Type B pancreatic cell (in vitro differentiated cells): ENCODE measurements around the gene FMNL1. TPM values are rescaled to one million over a fixed set of nuclear protein-coding genes. Genes with fewer than 3 reads are reported as not detected.
A peak's percentile ranks its signal among the peaks of the same experiment; 100 is the strongest.
"Not testable (repeated sequence)": the region's sequence is repeated elsewhere in the genome, so short reads cannot be mapped to it uniquely, and the experiment has no call there.

Source experiments
- DNase-seq: peaks from one replicate; pipeline ENCODE4 v3.0.0; 2021; ENCODE audit warnings: mixed read lengths; ENCODE audit not compliant: unreplicated experiment; ENCODE audit errors: extremely low spot score
- H3K27ac Mint-ChIP-seq: 2 replicates; pipeline ENCODE4 v1.8.0; 2021; ENCODE audit warnings: mild to moderate bottlenecking, mixed read lengths
- H3K27me3 Mint-ChIP-seq: 2 replicates; pipeline ENCODE4 v1.8.0; 2021; ENCODE audit warnings: mixed read lengths
- H3K36me3 Mint-ChIP-seq: 2 replicates; pipeline ENCODE4 v1.8.0; 2021; ENCODE audit warnings: mixed read lengths
- H3K4me1 Mint-ChIP-seq: one replicate; pipeline ENCODE4 v1.8.0; 2021; ENCODE audit warnings: mixed read lengths; ENCODE audit not compliant: unreplicated experiment
- H3K4me3 Mint-ChIP-seq: 2 replicates; pipeline ENCODE4 v1.8.0; 2021; ENCODE audit warnings: mild to moderate bottlenecking, mixed read lengths
- H3K9me3 Mint-ChIP-seq: 2 replicates; pipeline ENCODE4 v1.8.0; 2021; ENCODE audit warnings: mixed read lengths
- total RNA-seq: library from RNA; stranded (reverse); gene quantifications from 2 replicates; pipeline ENCODE4 v1.2.1, GENCODE V29; 2021; ENCODE audit warnings: low replicate concordance
- TF ChIP-seq, protein P1 (sequence below): fragments of 200-600 bp; sonication (generic); conservative IDR thresholded peaks from 2 replicates; pipeline ENCODE4 v1.5.0; 2021; ENCODE audit warnings: antibody characterized with exemption, mild to moderate bottlenecking

FMNL1 gene
- total RNA-seq, 1 donor from 2014 or later, result 1.9 TPM

DNA sequence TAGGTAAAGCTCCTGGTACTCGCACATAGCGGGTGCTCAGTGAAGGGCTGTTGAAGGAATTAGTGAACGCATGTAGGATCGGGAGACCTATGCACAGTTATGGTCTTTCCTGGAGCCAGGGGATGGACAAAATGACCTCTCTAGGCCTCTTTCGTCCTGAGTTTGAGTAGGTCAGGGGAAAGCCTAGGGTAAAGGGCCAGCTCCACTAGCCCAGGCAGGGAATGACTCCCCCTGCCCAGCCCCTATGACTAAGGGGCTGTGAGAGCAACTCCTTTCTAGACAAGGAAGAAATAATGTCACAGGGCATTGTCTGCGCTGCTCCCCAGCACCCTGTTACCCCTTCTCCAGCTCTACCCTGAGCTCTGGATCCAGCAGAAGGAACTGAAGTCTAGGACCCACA, 24.6 kb upstream of the FMNL1 start:
- H3K4me3 Mint-ChIP-seq, result no peak overlapping the region
- H3K27ac Mint-ChIP-seq, result peak overlapping the region; percentile 48
- TF ChIP-seq, protein P1, sequence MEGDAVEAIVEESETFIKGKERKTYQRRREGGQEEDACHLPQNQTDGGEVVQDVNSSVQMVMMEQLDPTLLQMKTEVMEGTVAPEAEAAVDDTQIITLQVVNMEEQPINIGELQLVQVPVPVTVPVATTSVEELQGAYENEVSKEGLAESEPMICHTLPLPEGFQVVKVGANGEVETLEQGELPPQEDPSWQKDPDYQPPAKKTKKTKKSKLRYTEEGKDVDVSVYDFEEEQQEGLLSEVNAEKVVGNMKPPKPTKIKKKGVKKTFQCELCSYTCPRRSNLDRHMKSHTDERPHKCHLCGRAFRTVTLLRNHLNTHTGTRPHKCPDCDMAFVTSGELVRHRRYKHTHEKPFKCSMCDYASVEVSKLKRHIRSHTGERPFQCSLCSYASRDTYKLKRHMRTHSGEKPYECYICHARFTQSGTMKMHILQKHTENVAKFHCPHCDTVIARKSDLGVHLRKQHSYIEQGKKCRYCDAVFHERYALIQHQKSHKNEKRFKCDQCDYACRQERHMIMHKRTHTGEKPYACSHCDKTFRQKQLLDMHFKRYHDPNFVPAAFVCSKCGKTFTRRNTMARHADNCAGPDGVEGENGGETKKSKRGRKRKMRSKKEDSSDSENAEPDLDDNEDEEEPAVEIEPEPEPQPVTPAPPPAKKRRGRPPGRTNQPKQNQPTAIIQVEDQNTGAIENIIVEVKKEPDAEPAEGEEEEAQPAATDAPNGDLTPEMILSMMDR, result no peak
- H3K27me3 Mint-ChIP-seq, result no peaks in the 10 kb centered on the region
- H3K4me1 Mint-ChIP-seq, result peaks cover 10% of the 10 kb centered on the region
- no peak for DNase-seq
- no peaks in the 10 kb centered on the region for H3K36me3 Mint-ChIP-seq
- H3K9me3 Mint-ChIP-seq, result no peaks in the 10 kb centered on the region

DNA sequence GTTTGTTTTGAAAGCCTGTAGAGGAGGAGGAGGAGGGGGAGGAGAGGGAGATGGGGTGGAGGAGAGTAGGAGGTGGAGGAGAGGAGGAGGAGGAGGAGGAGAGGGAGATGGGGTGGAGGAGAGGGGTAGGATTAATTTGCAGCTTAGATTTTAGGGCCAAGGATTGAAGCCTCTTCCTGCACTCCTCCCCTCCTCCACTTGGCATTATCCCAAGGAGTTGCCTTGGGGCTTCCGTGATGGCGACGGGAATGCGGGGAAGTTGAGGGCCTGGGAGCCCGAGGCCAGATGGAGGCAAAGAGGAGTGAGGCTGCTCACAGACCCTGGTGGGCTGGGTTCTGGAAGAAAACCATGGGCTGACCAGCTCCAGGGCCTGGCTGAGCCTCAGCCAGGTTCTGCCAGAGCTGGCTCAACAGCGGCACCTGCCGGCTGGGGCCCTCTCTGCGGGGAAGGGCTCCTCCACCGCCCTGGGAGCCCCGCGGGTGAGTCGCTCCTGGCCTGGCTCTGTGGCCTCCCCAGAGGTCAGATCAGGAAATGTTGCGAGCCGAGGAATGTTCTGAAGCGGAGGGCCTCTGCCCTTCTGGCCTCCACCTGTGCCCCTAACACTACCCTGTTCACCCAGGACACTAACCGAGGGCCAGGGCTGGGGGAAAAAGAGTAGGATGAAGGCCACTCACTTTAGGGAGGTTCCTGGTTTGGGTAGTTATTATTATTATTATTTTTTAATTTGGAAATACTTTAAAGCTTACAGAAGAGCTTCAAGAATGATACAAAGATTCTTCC, 23.9 kb upstream of the FMNL1 start:
- peak; percentile 94 for DNase-seq
- Mint-ChIP-seq H3K4me1 (peaks cover 10% of the 10 kb centered on the region), H3K27me3 (no peaks in the 10 kb centered on the region), H3K36me3 (no peaks in the 10 kb centered on the region), H3K4me3 (no peak overlapping the region), H3K27ac (peak overlapping the region; percentile 56), H3K9me3 (no peaks in the 10 kb centered on the region)
- TF ChIP-seq, protein P1, result peak; percentile 100

DNA sequence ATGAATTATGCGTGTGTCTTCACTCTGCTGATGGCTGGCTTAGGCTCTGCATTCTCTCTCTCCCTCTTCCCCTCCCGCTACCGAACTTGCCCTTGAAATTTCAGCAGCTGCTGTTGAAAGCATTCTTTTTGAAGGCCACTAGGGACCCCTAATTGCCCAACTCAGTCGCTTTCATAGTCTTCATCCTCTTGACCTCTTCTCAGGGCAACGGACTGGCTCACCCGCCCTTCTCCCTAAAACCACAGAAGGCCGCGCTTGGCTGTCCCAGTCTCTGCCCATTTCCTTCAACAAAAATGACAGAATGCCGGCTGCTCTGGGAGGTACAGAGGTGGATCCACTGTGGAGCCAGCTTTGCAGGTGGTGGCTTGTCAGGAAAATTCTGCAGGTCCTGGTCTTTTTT, 21.0 kb upstream of the FMNL1 start:
- TF ChIP-seq, protein P1, result no peak
- DNase-seq, result no peak
- Mint-ChIP-seq H3K9me3 (no peaks in the 10 kb centered on the region), H3K36me3 (no peaks in the 10 kb centered on the region), H3K4me3 (no peak overlapping the region), H3K27me3 (no peaks in the 10 kb centered on the region), H3K4me1 (peaks cover 10% of the 10 kb centered on the region), H3K27ac (no peak overlapping the region)

DNA sequence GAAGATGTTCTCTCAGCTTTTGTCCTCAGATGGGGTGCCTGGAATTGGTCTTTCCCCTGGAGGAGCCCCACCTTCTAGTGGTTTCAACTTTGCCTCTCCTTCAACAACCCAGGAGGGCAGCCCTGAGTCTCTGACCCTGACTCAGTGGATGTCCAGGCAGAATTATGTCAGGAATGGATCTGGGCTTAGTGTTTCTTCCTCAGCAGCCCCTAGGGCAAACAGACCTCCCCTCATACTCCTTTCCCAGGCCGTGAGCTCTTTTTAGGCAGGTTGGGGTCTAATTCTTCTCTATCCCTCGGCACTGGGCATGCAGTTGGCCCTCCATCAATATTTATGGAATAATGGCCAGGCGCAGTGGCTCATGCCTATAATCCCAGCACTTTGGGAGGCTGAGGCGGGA, 20.2 kb upstream of the FMNL1 start:
- H3K27me3 Mint-ChIP-seq, result no peaks in the 10 kb centered on the region
- no peaks in the 10 kb centered on the region for H3K9me3 Mint-ChIP-seq
- H3K4me1 Mint-ChIP-seq, result peaks cover 10% of the 10 kb centered on the region
- H3K36me3 Mint-ChIP-seq, result no peaks in the 10 kb centered on the region
- no peak overlapping the region for H3K27ac Mint-ChIP-seq
- H3K4me3 Mint-ChIP-seq, result no peak overlapping the region
- no peak for DNase-seq
- TF ChIP-seq, protein P1, result no peak

DNA sequence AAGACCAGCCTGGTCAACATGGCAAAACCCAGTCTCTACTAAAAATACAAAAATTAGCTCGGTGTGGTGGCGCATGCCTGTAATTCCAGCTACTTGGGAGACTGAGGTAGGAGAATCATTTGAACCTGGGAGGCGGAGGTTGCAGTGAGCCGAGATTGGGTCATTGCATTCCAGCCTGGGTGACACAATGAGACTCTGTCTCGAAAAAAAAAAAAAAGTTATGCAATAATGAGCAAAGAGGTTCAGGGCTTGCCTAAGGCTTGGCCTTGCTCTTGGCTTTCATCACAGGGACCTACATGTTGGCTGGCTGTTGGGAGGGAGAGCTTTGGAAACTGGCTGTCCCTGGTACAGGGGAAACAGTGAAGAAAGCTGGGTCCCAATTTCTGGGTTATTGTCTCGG, 19.8 kb upstream of the FMNL1 start:
- H3K27me3 Mint-ChIP-seq, H3K9me3 Mint-ChIP-seq, H3K4me3 Mint-ChIP-seq, DNase-seq, H3K4me1 Mint-ChIP-seq, H3K27ac Mint-ChIP-seq, H3K36me3 Mint-ChIP-seq: not testable (repeated sequence)

DNA sequence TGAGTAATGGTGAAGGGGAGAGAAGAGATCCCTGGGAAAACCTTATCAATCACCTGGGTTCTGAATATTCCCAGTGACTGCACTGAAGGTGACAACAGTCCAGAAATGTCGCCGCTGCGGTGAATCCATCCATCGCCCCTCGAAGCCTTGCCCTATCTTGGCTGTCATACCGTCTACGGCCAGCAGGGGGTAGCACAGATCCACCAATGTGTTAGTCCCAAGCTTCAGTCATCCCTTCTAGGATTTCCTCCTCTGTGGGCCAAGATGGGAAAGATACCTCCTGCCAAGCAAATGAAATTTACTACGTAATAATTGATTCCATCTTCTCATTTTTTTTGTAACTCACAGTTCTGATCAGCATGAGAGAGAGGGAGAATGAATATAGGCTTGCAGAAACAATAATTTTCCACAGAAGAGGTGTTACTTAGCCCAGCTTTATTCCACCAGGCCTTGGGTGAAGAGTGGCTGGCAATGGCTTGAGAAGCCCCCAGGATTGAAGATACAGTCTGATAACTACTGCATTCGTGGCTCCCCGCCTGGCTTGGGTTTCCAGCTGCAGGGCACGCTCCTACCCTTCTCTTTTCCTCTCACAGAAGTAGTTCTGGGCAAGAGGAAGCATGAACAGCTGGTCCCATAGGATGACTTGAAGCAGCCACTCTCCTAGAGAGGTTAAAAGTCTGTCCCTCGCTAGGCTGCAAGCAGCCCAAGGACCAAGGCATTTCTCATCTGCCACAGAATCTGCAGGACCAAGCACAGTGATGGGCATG, 2.6 kb upstream of the FMNL1 start:
- Mint-ChIP-seq H3K36me3 (no peaks in the 10 kb centered on the region), H3K27me3 (peaks cover 52% of the 10 kb centered on the region), H3K4me3 (peak overlapping the region; percentile 78), H3K27ac (no peak overlapping the region), H3K4me1 (peaks cover 5% of the 10 kb centered on the region), H3K9me3 (no peaks in the 10 kb centered on the region)
- TF ChIP-seq, protein P1, result peak; percentile 95
- peak; percentile 91 for DNase-seq
